HUES48 (cell line): ENCODE data around the gene POLA1.

ENCODE experiments used
- H3K27ac ChIP-seq: one replicate; pipeline ENCODE4 v1.7.0; 2013; ENCODE audit warnings: low read depth, low read length, inconsistent platforms
- H3K27me3 ChIP-seq: 2 replicates; pipeline ENCODE4 v1.6.1; 2013; ENCODE audit warnings: mild to moderate bottlenecking, low read length; ENCODE audit not compliant: control insufficient read depth, insufficient read depth
- H3K36me3 ChIP-seq: 2 replicates; pipeline ENCODE4 v1.6.1; 2013; ENCODE audit warnings: low read length; ENCODE audit not compliant: control insufficient read depth, insufficient read depth
- H3K4me1 ChIP-seq: 2 replicates; pipeline ENCODE4 v1.6.1; 2013; ENCODE audit warnings: mild to moderate bottlenecking, low read length; ENCODE audit not compliant: control insufficient read depth, insufficient read depth
- H3K4me3 ChIP-seq: 2 replicates; pipeline ENCODE4 v1.5.1; 2013; ENCODE audit warnings: mild to moderate bottlenecking, low read depth, low read length
- H3K9ac ChIP-seq: 2 replicates; pipeline ENCODE4 v1.6.1; 2013; ENCODE audit warnings: mild to moderate bottlenecking, low read depth, low read length, moderate library complexity
- H3K9me3 ChIP-seq: 2 replicates; pipeline ENCODE4 v1.6.1; 2013; ENCODE audit warnings: low read length; ENCODE audit not compliant: control insufficient read depth, insufficient read depth

Gene POLA1

DNA sequence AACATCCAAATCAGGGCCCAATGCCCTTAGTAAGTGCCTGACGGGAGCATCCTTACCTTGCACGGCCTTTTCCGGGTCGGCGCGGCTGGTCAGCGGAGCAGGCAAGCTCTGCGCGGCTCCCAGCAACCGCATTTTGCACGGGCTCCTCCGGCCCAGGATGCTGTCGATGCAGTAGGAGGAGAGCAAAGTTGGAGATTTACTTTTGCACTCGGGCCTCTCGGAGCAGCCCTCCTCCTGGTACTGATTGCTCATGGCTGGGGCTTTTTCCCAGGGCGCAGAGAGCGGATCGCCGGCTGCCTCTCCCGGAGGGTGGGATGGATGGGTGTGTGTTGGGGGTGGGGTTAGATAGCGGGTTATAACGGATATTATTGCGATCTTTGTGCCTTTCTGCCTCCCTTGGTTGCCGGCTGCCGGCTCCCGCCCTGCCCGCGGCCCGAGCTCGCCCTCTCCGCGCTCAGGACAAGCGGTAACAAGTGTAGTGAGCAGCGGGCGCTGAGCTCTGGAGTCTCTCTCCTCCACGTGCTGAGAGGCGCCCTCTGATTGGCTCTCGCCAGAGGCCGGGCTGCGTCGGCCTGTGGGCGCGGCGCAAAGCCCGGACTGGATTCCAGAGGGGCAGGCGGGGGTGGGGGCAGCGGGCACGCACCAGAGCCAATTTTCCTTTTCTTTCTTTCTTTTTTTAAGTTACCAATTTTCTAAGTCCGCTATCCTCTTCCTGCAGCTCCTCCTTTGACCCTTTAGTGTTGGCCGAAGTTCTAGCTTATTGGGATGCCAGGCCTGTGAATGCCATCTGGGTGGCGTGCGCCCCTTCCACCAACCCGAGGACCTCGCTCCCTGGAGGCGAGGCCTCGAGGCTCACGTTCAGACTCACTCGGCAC, 322.0 kb downstream of the POLA1 start, which contains the start of gene ARX:
TSS of gene ARX (minus strand) at position 480 of the 875 bp plus-strand sequence. CDS start at position 252, 228 bp downstream.
- Histone ChIP-seq H3K27ac (no peak within 1 kb of the TSS), H3K9me3 (no peaks in the 10 kb centered on the region), H3K4me1 (peaks cover 80% of the 10 kb centered on the region), H3K36me3 (no peaks in the 10 kb centered on the region), H3K27me3 (peaks cover 98% of the 10 kb centered on the region), H3K4me3 (peak within 1 kb of the TSS; percentile 54), H3K9ac (no peak within 1 kb of the TSS)

DNA sequence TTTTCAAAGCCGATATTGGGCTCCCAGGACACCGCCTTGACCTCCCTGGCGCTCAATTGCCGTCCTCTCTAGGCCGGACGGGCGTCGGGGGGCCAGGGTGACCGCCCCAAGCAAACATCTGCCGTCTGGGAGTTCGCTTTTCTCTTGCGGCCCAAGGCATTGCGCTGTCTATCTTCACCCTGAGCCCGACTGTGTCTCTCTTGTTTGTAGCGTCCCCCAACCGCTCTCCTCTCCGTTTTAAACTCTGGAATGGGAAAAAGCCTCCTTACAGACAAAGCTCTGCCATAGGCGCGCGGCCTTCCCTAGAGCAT, 322.6 kb downstream of the POLA1 start:
- peak overlapping the region; percentile 50; the same call in 1 of the 2 replicates for H3K4me3 ChIP-seq
- peaks cover 98% of the 10 kb centered on the region for H3K27me3 ChIP-seq
- H3K9ac ChIP-seq = no peak overlapping the region
- no peaks in the 10 kb centered on the region for H3K9me3 ChIP-seq
- no peak overlapping the region for H3K27ac ChIP-seq
- peaks cover 78% of the 10 kb centered on the region for H3K4me1 ChIP-seq
- H3K36me3 ChIP-seq = no peaks in the 10 kb centered on the region

DNA sequence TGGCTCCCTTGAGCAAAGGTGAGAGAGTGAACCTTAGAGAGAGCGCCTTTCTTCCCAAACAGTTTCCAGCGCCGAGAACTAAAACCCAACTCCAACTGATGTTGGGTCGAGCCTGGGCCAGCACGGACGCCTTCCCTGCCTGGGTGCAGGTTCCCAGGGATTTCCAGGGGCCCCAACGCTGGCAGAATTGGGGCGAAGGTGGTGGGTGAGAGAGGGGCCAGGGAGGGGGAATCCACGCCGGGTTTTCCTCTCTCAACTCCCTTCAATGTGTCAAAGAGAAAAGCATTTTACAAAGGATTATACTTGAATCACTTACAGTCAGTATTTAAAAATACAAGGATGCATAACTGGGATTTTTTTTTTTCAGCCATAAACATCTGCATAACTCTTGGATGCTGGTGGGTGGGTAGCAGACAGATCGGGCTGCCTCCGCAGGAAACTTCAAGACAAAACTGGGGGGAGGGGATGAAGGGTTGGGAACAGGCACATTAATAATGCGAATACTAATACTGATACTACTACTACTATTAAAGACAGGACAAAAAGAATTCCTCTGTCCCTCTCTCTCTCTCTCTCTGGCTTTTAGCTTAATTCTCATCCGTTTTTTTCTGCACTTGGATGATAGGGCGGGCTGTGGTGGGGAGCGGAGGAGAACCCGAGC, 323.4 kb downstream of the POLA1 start:
- Histone ChIP-seq H3K27ac (no peak overlapping the region), H3K36me3 (no peaks in the 10 kb centered on the region), H3K4me3 (peak overlapping the region; percentile 50), H3K9ac (no peak overlapping the region), H3K4me1 (peaks cover 74% of the 10 kb centered on the region), H3K27me3 (peaks cover 98% of the 10 kb centered on the region), H3K9me3 (no peaks in the 10 kb centered on the region)

DNA sequence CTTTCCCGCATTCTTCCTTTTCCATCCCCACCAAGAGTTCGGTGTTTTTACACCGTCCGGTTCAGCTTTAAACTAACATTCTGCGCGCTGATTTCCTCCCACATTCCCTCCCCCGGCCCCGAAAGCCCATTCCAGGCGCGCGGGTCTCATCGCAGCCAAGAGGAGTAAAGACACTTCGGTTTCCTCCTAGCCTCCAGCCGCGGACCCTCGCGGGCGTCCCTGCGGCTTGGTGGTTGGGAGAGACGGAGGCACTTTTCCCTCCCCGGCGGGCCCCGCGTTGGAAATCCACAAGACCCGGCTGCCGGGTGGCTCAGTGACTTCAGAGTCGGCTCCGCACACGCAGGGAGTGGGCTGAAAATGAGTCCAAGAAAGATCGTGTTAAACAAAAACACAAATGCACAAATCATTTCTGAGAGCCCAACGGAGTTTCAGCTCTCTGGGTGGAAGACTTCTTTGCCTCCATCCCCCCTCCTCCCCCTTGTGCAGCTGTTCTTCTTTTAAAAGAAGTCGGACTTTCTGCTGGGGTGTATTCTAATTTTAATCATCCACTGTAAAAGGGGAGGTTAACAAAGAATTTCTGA, 324.0 kb downstream of the POLA1 start:
- Histone ChIP-seq H3K9me3 (no peaks in the 10 kb centered on the region), H3K4me1 (peaks cover 71% of the 10 kb centered on the region), H3K36me3 (no peaks in the 10 kb centered on the region), H3K27me3 (peaks cover 98% of the 10 kb centered on the region), H3K9ac (no peak overlapping the region), H3K27ac (no peak overlapping the region), H3K4me3 (peak overlapping the region; percentile 50)

DNA sequence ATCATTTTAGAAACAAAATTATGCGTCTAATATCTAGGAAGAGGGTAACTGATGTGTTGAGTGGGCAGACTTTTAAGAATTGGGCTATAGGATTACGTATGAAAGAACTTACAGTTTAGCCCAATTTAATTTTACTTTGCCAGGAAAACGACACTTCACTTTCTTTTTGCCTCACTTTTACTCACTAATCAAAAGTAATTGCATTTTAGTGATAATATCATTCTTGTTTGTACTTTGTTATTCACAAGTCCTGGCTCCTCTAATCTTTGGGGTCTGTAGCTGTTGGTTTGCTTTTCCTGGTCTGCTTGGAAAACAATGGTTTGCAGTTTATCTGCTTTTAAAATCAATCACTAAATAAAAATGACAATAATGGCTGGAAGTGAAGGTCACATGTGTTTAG, 325.0 kb downstream of the POLA1 start:
- Histone ChIP-seq H3K4me1 (peaks cover 74% of the 10 kb centered on the region), H3K27ac (no peak overlapping the region), H3K27me3 (peaks cover 100% of the 10 kb centered on the region), H3K4me3 (no peak overlapping the region), H3K9ac (no peak overlapping the region), H3K36me3 (no peaks in the 10 kb centered on the region), H3K9me3 (no peaks in the 10 kb centered on the region)

DNA sequence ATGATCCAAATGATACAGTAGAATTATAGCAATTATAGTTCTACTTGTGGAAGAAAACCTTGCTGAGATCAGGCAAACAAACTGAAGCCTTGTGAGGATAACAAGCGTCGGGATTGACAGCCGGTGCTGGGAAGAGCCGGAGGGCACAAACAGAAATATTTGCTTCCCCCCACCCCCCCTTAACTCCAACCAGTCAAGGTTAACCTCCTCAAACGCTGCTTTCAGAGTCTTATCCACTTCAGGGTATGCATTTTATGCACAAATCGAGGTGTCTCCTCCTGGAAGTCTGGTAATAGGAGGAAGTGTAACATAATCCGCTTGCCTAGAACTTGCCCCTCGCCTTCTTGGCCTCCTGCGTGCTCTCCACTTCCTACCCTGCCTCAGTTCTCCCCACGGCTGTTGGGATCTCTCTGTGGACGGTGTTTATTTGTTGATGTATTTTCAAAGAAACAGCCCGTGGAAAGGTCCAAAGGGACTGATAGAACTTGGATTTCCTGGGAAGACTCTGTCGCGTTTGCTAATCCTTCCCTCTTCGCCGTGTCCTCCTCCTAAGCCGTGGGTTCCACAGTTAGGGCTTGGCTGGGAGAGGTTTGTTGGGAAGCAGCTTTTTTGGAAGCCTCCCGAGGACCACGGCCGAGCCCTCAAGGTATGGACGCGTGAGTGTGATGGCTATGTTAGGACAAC, 326.1 kb downstream of the POLA1 start:
- peaks cover 70% of the 10 kb centered on the region for H3K4me1 ChIP-seq
- H3K9ac ChIP-seq = no peak overlapping the region
- H3K27ac ChIP-seq = no peak overlapping the region
- H3K9me3 ChIP-seq = no peaks in the 10 kb centered on the region
- H3K4me3 ChIP-seq = peak overlapping the region; percentile 57
- no peaks in the 10 kb centered on the region for H3K36me3 ChIP-seq
- peaks cover 100% of the 10 kb centered on the region for H3K27me3 ChIP-seq

GRCh38 chrX:25020391-25020904, 326.7 kb downstream of the POLA1 start:
- Histone ChIP-seq H3K9ac (no peak overlapping the region), H3K27ac (no peak overlapping the region), H3K4me3 (peak overlapping the region; percentile 57)

DNA sequence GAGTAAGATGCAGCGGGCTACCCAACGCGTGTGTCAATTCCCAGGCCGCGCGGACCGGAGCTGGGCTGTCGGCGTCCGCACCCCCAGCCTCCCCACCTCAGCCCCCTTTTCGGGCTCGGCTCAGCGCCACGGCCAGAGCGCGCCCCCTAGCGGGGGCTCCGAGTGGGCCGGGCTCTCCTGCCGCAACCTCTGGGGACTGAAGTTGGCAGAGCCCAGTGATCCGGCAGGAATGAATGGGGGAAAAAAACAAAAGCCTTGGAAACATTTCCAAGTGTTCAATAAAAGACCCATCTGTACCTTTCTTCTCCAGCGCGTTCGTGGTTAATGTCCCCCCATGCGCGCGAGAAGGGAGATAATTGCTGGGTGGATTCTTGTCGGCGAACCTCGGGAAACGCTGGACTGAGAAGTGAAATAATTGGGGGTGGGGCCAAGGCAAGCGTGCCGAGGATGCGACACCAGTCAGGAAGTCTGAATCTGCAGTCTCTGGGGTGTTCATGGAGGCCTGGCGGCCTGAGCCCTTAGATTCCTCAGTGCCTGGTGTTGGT, 327.3 kb downstream of the POLA1 start:
- Histone ChIP-seq H3K27me3 (peaks cover 98% of the 10 kb centered on the region), H3K4me3 (peak overlapping the region; percentile 57), H3K4me1 (peaks cover 64% of the 10 kb centered on the region), H3K27ac (no peak overlapping the region), H3K9ac (no peak overlapping the region), H3K9me3 (no peaks in the 10 kb centered on the region), H3K36me3 (no peaks in the 10 kb centered on the region)

More at GRCh38 chrX:25020391-25020904, 326.7 kb downstream of the POLA1 start:
- Histone ChIP-seq H3K4me1 (peaks cover 64% of the 10 kb centered on the region), H3K27me3 (peaks cover 98% of the 10 kb centered on the region), H3K36me3 (no peaks in the 10 kb centered on the region), H3K9me3 (no peaks in the 10 kb centered on the region)

GRCh38 chrX:25022499-25023325, 329.0 kb downstream of the POLA1 start:
- H3K27me3 ChIP-seq = peaks cover 81% of the 10 kb centered on the region
- H3K4me3 ChIP-seq = peak overlapping the region; percentile 40; the same call in 1 of the 2 replicates
- no peak overlapping the region for H3K27ac ChIP-seq
- H3K9me3 ChIP-seq = no peaks in the 10 kb centered on the region
- H3K4me1 ChIP-seq = peaks cover 53% of the 10 kb centered on the region
- H3K36me3 ChIP-seq = no peaks in the 10 kb centered on the region
- H3K9ac ChIP-seq = no peak overlapping the region

DNA sequence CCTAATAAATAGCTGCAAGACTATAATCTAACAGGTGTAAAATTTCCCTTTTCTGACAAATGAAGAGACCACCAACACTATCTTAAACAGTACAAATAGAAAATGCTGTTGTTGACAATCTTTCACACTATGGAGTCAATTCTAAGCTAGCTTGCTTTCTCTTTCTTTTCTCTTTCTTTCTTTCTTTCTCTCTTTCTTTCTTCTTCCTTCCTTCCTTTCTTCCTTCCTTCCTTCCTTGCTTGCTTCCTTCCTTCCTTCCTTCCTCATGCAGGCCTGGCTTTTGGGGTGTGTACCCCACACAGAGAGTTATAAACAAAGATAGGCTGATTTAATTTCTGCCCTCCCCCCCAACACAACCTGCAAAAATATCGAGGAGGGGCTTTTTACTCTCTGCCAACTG, 330.2 kb downstream of the POLA1 start:
- Histone ChIP-seq H3K27ac (no peak overlapping the region), H3K27me3 (peaks cover 69% of the 10 kb centered on the region), H3K9ac (no peak overlapping the region), H3K4me3 (no peak overlapping the region), H3K9me3 (no peaks in the 10 kb centered on the region), H3K36me3 (no peaks in the 10 kb centered on the region), H3K4me1 (peaks cover 43% of the 10 kb centered on the region)
